SK-N-SH (cell line): ENCODE data around the gene FAM83D. TPM values are rescaled to one million over a fixed set of nuclear protein-coding genes. Genes with fewer than 3 reads are reported as not detected.
A peak's percentile ranks its signal among the peaks of the same experiment; 100 is the strongest.

ENCODE experiments used
- CTCF ChIA-PET: fragments of 300-600, 350-600 bp; formaldehyde crosslinking; extraction: SDS; loops from one replicate; lab custom pipeline; 2021; lab: Yijun Ruan, JAX
- POLR2A ChIA-PET: fragments of 350-600 bp; sonication (Branson Sonifier 250); formaldehyde crosslinking; extraction: SDS; loops from one replicate; lab custom pipeline; 2020; ENCODE audit warnings: antibody characterized with exemption, inconsistent platforms; lab: Yijun Ruan, JAX
- DNase-seq: peaks from one replicate; pipeline ENCODE4 v3.0.0; 2012
- H2AFZ ChIP-seq: fragments of 200-600 bp; sonication (generic); 2 replicates; pipeline ENCODE4 v1.8.1; 2016; ENCODE audit warnings: antibody characterized with exemption, mild to moderate bottlenecking, low read depth
- H3F3A ChIP-seq: fragments of 200-600 bp; sonication (generic); replicated peaks from 2 replicates; pipeline ENCODE3; 2016; ENCODE audit warnings: antibody characterized with exemption, mild to moderate bottlenecking; ENCODE audit not compliant: insufficient read depth
- H3K27ac ChIP-seq, 2 experiments: fragments of 200-500 bp in 1 of 2; fragments of 200-600 bp in 1 of 2; sonication (Bioruptor generic) in 1 of 2; sonication (generic), shearing (Covaris generic) in 1 of 2; 2 replicates each; pipeline versions ENCODE4 v1.5.1 to v1.6.1; 2014 to 2016; ENCODE audit warnings: low read depth in 2 of 2, inconsistent platforms in 1 of 2, low read length in 1 of 2, mild to moderate bottlenecking in 1 of 2, mixed read lengths in 1 of 2
- H3K27me3 ChIP-seq: fragments of 200-600 bp; sonication (generic), shearing (Covaris generic); 2 replicates; pipeline ENCODE4 v1.6.1; 2016; ENCODE audit warnings: mixed run types; ENCODE audit not compliant: insufficient read depth
- H3K36me3 ChIP-seq, 2 experiments: fragments of 200-500 bp in 1 of 2; fragments of 200-600 bp in 1 of 2; sonication (Bioruptor generic) in 1 of 2; sonication (generic) in 1 of 2; replicated peaks in 1 of 2; 2 replicates each; pipeline versions ENCODE3 to v1.5.1; 2014 to 2016; ENCODE audit warnings: low read length in 1 of 2, mild to moderate bottlenecking in 1 of 2; ENCODE audit not compliant: insufficient read depth in 2 of 2, control insufficient read depth in 1 of 2
- H3K4me1 ChIP-seq, 2 experiments: fragments of 200-500 bp in 1 of 2; fragments of 200-600 bp in 1 of 2; sonication (Bioruptor generic) in 1 of 2; sonication (generic), shearing (Covaris generic) in 1 of 2; 2 replicates each; pipeline versions ENCODE4 v1.5.1 to v1.6.1; 2014 to 2016; ENCODE audit warnings: low read depth in 1 of 2, low read length in 1 of 2, mixed run types in 1 of 2; ENCODE audit not compliant: insufficient read depth in 2 of 2, control insufficient read depth in 1 of 2
- H3K4me2 ChIP-seq: fragments of 200-600 bp; sonication (generic), shearing (Covaris generic); 2 replicates; pipeline ENCODE4 v1.6.1; 2017; ENCODE audit warnings: mixed run types
- H3K4me3 ChIP-seq, 2 experiments: fragments of 200-500 bp in 1 of 2; fragments of 200-600 bp in 1 of 2; sonication (Bioruptor generic) in 1 of 2; sonication (generic), shearing (Covaris generic) in 1 of 2; 2 replicates each; pipeline versions ENCODE4 v1.5.1 to v1.8.1; 2014 to 2016; ENCODE audit warnings: low read depth in 2 of 2, inconsistent platforms in 1 of 2, low read length in 1 of 2, mild to moderate bottlenecking in 1 of 2, mixed read lengths in 1 of 2, moderate library complexity in 1 of 2
- H3K79me2 ChIP-seq: fragments of 200-600 bp; sonication (generic); 2 replicates; pipeline ENCODE4 v1.8.1; 2017; ENCODE audit warnings: mild to moderate bottlenecking; ENCODE audit not compliant: insufficient read depth
- H3K9ac ChIP-seq: fragments of 200-600 bp; sonication (generic); 2 replicates; pipeline ENCODE4 v1.6.1; 2017; ENCODE audit warnings: mixed run types
- H3K9me2 ChIP-seq: fragments of 200-600 bp; sonication (generic); 2 replicates; pipeline ENCODE4 v1.6.1; 2017; ENCODE audit warnings: mixed run types
- H3K9me3 ChIP-seq: fragments of 200-600 bp; sonication (generic); 2 replicates; pipeline ENCODE4 v1.6.1; 2017; ENCODE audit warnings: mixed run types, mild to moderate bottlenecking, moderate library complexity
- H4K20me1 ChIP-seq: fragments of 200-600 bp; sonication (generic); 2 replicates; pipeline ENCODE4 v1.6.1; 2017; ENCODE audit warnings: mild to moderate bottlenecking, mixed run types; ENCODE audit not compliant: insufficient read depth
- CTCF ChIP-seq: fragments of 200-600 bp; sonication (generic); IDR thresholded peaks from 2 replicates; pipeline ENCODE4 v1.6.1; 2017; ENCODE audit warnings: antibody characterized with exemption, mild to moderate bottlenecking, moderate library complexity
- ELF1 ChIP-seq: IDR thresholded peaks from 2 replicates; pipeline ENCODE4 v1.4.0; 2012
- EP300 ChIP-seq, 2 experiments: IDR thresholded peaks; 2 replicates each; pipeline versions ENCODE4 v1.4.0 to v1.6.1; 2012; ENCODE audit warnings: borderline replicate concordance in 1 of 2, low read depth in 1 of 2, low read length in 1 of 2
- FOXJ3 ChIP-seq: sonication (generic); formaldehyde crosslinking; IDR thresholded peaks from 2 replicates; pipeline ENCODE4 v1.5.1; 2020; ENCODE audit warnings: mild to moderate bottlenecking, missing genetic modification reagents
- GATA2 ChIP-seq: sonication (generic); formaldehyde crosslinking; IDR thresholded peaks from 2 replicates; pipeline ENCODE4 v1.5.0; 2020; ENCODE audit warnings: mild to moderate bottlenecking, missing genetic modification reagents
- JUND ChIP-seq: IDR thresholded peaks from 2 replicates; pipeline ENCODE4 v1.4.0; 2012
- MAX ChIP-seq: IDR thresholded peaks from 2 replicates; pipeline ENCODE4 v1.4.0; 2012; ENCODE audit warnings: low read depth
- MXI1 ChIP-seq: IDR thresholded peaks from 2 replicates; pipeline ENCODE4 v1.6.1; 2012; ENCODE audit warnings: mild to moderate bottlenecking, low read depth, low read length, improper control_type of control experiment
- NFIC ChIP-seq: IDR thresholded peaks from 2 replicates; pipeline ENCODE4 v1.4.0; 2012; ENCODE audit warnings: borderline replicate concordance
- PBX3 ChIP-seq: IDR thresholded peaks from 2 replicates; pipeline ENCODE4; 2012
- RAD21 ChIP-seq: IDR thresholded peaks from 2 replicates; pipeline ENCODE4 v1.6.1; 2012; ENCODE audit warnings: mild to moderate bottlenecking, low read length
- RFX5 ChIP-seq: IDR thresholded peaks from 2 replicates; pipeline ENCODE4 v1.6.1; 2012; ENCODE audit warnings: mild to moderate bottlenecking, improper control_type of control experiment, low read length
- TAF1 ChIP-seq: IDR thresholded peaks from 2 replicates; pipeline ENCODE4 v1.6.1; 2012; ENCODE audit warnings: low read depth, mild to moderate bottlenecking, low read length, moderate library complexity, borderline replicate concordance
- TCF12 ChIP-seq: IDR thresholded peaks from 2 replicates; pipeline ENCODE4 v1.4.0; 2012
- TEAD4 ChIP-seq: IDR thresholded peaks from 2 replicates; pipeline ENCODE4 v1.4.0; 2012; ENCODE audit warnings: mild to moderate bottlenecking, borderline replicate concordance; ENCODE audit not compliant: insufficient read depth
- YY1 ChIP-seq: IDR thresholded peaks from 2 replicates; pipeline ENCODE4 v1.4.0; 2012; ENCODE audit warnings: low read depth, mild to moderate bottlenecking
- WGBS: methylation state at CpG from one replicate; pipeline ENCODE4 v1.1.6; 2017; ENCODE audit warnings: low lambda C conversion rate; 5-methylcytosine and 5-hydroxymethylcytosine counted together
- polyA plus RNA-seq, 3 experiments: library from polyadenylated mRNA; depleted of rRNA; stranded (reverse); fragments of >200 nt; gene quantifications; 2 replicates each; pipeline ENCODE4 v1.2.3, GENCODE V29; 2012

FAM83D gene
- polyA plus RNA-seq, 1 of the 3 experiments (the other 2 are of a cell fraction) = 21.5 TPM

- no peak for TF ChIP-seq GATA2 (CRISPR knock-in tag)
- no peak for TF ChIP-seq TEAD4
- TF ChIP-seq YY1 = no peak
These were observed 37.2 kb upstream of the FAM83D start for GRCh38 chr20:38889050-38889449.

GRCh38 chr20:38889792-38890496 lies 36.3 kb upstream of the FAM83D start:
- ChIA-PET CTCF (interaction anchor here (1.0 to 6.7 kb wide), 4 partner anchors 16 to 138 kb away, joined by 3 to 58 read pairs (median 4); no protein-coding TSS in a partner anchor), POLR2A (interaction anchor here (0.6 to 1.0 kb wide), 2 partner anchors 15 to 109 kb away, joined by 3 read pairs; no protein-coding TSS in a partner anchor)
- DNase-seq = peak; percentile 34
- Histone ChIP-seq H3K36me3 (no peaks in the 10 kb centered on the region), H3K4me1 (peaks cover 0 to 60% of the 10 kb centered on the region in 2 experiments; a peak in 1 of 4 replicates), H3K9me3 (no peaks in the 10 kb centered on the region), H3K27me3 (no peaks in the 10 kb centered on the region; the same call in 1 of the 2 replicates), H3K4me3 (no peak overlapping the region), H3K27ac (peak overlapping the region in 1 of 2 experiments; percentile 83; a peak in 2 of 4 replicates), H3F3A (no peaks in the 10 kb centered on the region), H3K9me2 (no peaks in the 10 kb centered on the region), H4K20me1 (no peaks in the 10 kb centered on the region), H3K4me2 (no peak overlapping the region), H3K79me2 (no peaks in the 10 kb centered on the region), H2AFZ (no peak overlapping the region), H3K9ac (no peak overlapping the region)
- WGBS = 75% methylated on average over 11 of the region's 13 CpGs
- TF ChIP-seq MXI1 (0 out of 2 replicates have a peak, but pooled peaks have one; percentile 33), GATA2 (CRISPR knock-in tag) (peak; percentile 31; the same call in 1 of the 2 replicates), YY1 (no peak), EP300 (IDR thresholded peaks at IDR 0.05; ENCODE audit: borderline replicate concordance in 1 of 2, low read depth in 1 of 2, low read length in 1 of 2) (0 out of 4 replicates have a peak, but pooled peaks of 1 of the 2 experiments have one; percentile 31)

More at GRCh38 chr20:38889050-38889449, 37.2 kb upstream of the FAM83D start:
- H3K36me3 ChIP-seq = no peaks in the 10 kb centered on the region
- H3K9me2 ChIP-seq = no peaks in the 10 kb centered on the region
- H3K4me2 ChIP-seq = no peak overlapping the region
- H3K79me2 ChIP-seq = no peaks in the 10 kb centered on the region
- H2AFZ ChIP-seq = no peak overlapping the region
- H3K27ac ChIP-seq = peak overlapping the region in 1 of 2 experiments; percentile 83; a peak in 2 of 4 replicates
- no peak overlapping the region for H3K4me3 ChIP-seq
- WGBS = 52% methylated on average over 2 of the region's 2 CpGs
- peaks cover 0 to 60% of the 10 kb centered on the region in 2 experiments; a peak in 1 of 4 replicates for H3K4me1 ChIP-seq
- no peaks in the 10 kb centered on the region for H3F3A ChIP-seq
- no peak for DNase-seq
- POLR2A ChIA-PET = no interaction called here
- no peaks in the 10 kb centered on the region; the same call in 1 of the 2 replicates for H3K27me3 ChIP-seq
- CTCF ChIA-PET = interaction anchor here (1.0 to 6.7 kb wide), 5 partner anchors 10 to 164 kb away, joined by 3 to 58 read pairs (median 5); partner anchors contain the start of gene SLC32A1
- H3K9ac ChIP-seq = no peak overlapping the region
- no peaks in the 10 kb centered on the region for H4K20me1 ChIP-seq
- H3K9me3 ChIP-seq = no peaks in the 10 kb centered on the region

DNA sequence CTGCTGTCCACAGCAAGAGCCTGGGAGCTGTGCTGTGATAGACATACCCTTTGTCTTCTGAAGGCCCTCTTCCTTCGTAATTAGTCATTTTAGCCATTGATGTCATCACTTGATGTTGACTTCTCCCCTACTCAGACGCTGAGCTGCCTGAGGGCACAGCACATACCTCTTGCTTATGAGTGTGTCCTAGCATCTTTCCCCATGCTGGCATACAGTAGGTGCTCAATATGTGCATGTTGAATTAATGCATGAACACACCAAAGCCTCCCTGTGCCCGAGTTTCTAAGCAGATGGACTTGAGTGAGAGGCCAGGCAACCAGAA lies 35.8 kb upstream of the FAM83D start:
- Histone ChIP-seq H2AFZ (no peak overlapping the region), H3K36me3 (no peaks in the 10 kb centered on the region), H3K9me2 (no peaks in the 10 kb centered on the region), H3K9me3 (no peaks in the 10 kb centered on the region), H3F3A (no peaks in the 10 kb centered on the region), H3K79me2 (no peaks in the 10 kb centered on the region), H3K4me1 (peaks cover 0 to 56% of the 10 kb centered on the region in 2 experiments; a peak in 1 of 4 replicates), H3K27ac (peak overlapping the region in 1 of 2 experiments; percentile 83; a peak in 2 of 4 replicates), H4K20me1 (no peaks in the 10 kb centered on the region), H3K4me3 (no peak overlapping the region), H3K9ac (no peak overlapping the region), H3K27me3 (no peaks in the 10 kb centered on the region; the same call in 1 of the 2 replicates), H3K4me2 (no peak overlapping the region)
- CTCF ChIA-PET = interaction anchor here (1.0 to 6.7 kb wide), 5 partner anchors 17 to 165 kb away, joined by 3 to 58 read pairs (median 5); no protein-coding TSS in a partner anchor
- POLR2A ChIA-PET = interaction anchor here (1.0 kb wide), 1 partner anchor 16 kb away, joined by 3 read pairs; no protein-coding TSS in a partner anchor
- 28% methylated on average over 3 of the region's 3 CpGs for WGBS
- DNase-seq = no peak
- TF ChIP-seq MXI1 = no peak
- no peak for TF ChIP-seq PBX3
- no peak for TF ChIP-seq MAX
- no peak for TF ChIP-seq TAF1
- no peak for TF ChIP-seq FOXJ3
- no peak for TF ChIP-seq JUND
- TF ChIP-seq GATA2 (CRISPR knock-in tag) = no peak
- TF ChIP-seq TCF12 = no peak
- no peak for TF ChIP-seq NFIC
- TF ChIP-seq YY1 = no peak
- no peak for TF ChIP-seq RFX5
- no peak for TF ChIP-seq ELF1
- TF ChIP-seq CTCF = no peak
- TF ChIP-seq RAD21 = no peak
